IMR-90 (cell line): ENCODE results near the gene TXNDC16. TPM values are rescaled to one million over a fixed set of nuclear protein-coding genes. Genes with fewer than 3 reads are reported as not detected.

ENCODE experiments used
- ATAC-seq: fragments of 200-7000 bp; cut with Tn5 transposase; 2 replicates; pipeline ENCODE4 v1.9.1; 2020; ENCODE audit warnings: low read depth, mild to moderate bottlenecking, moderate library complexity
- BruUV-seq: library from RNA; stranded (reverse); fragments of 400-500 nt; replicated peaks from 2 replicates; lab custom pipeline; 2021; lab: Mats Ljungman, UMichigan
- CTCF ChIA-PET: fragments of 300-600 bp; formaldehyde crosslinking; extraction: SDS; loops from one replicate; lab custom pipeline; 2021; ENCODE audit warnings: antibody characterized with exemption; lab: Yijun Ruan, JAX
- POLR2A ChIA-PET: fragments of 300-600 bp; sonication (Branson Sonifier 250); formaldehyde crosslinking; loops from one replicate; lab custom pipeline; 2022; ENCODE audit warnings: antibody characterized with exemption; ENCODE audit not compliant: unreplicated experiment; lab: Charles Lee
- DNase-seq: peaks from one replicate; pipeline ENCODE4 v3.0.0; 2013
- H2AFZ ChIP-seq: replicated peaks from 2 replicates; pipeline ENCODE3; 2013; ENCODE audit warnings: low read length, mild to moderate bottlenecking; ENCODE audit not compliant: poor library complexity
- H2AK5ac ChIP-seq: 2 replicates; pipeline ENCODE4 v1.6.1; 2013; ENCODE audit warnings: low read depth, low read length, inconsistent platforms
- H2AK9ac ChIP-seq: replicated peaks from 2 replicates; pipeline ENCODE3; 2013; ENCODE audit warnings: mild to moderate bottlenecking, low read depth, low read length, moderate library complexity; ENCODE audit not compliant: poor library complexity
- H2BK120ac ChIP-seq: 2 replicates; pipeline ENCODE4 v1.6.1; 2013; ENCODE audit warnings: low read depth, low read length, inconsistent platforms
- H2BK15ac ChIP-seq: 3 replicates; pipeline ENCODE4 v1.6.1; 2013; ENCODE audit warnings: low read depth, low read length, inconsistent platforms
- H2BK20ac ChIP-seq: 2 replicates; pipeline ENCODE4 v1.6.1; 2013; ENCODE audit warnings: low read depth, mild to moderate bottlenecking, inconsistent platforms, low read length, moderate library complexity
- H2BK5ac ChIP-seq: 2 replicates; pipeline ENCODE4 v1.6.1; 2013; ENCODE audit warnings: mild to moderate bottlenecking, low read depth, low read length, inconsistent platforms; ENCODE audit not compliant: poor library complexity, severe bottlenecking
- H3K14ac ChIP-seq: replicated peaks from 2 replicates; pipeline ENCODE4 v1.6.1; 2013; ENCODE audit warnings: low read depth, low read length, inconsistent platforms
- H3K18ac ChIP-seq: 2 replicates; pipeline ENCODE4 v1.6.1; 2013; ENCODE audit warnings: low read depth, low read length, control low read depth
- H3K23ac ChIP-seq: 2 replicates; pipeline ENCODE4 v1.6.1; 2013; ENCODE audit warnings: low read depth, low read length, inconsistent platforms
- H3K27ac ChIP-seq: 2 replicates; pipeline ENCODE4 v1.5.1; 2013; ENCODE audit warnings: mild to moderate bottlenecking, control low read depth, low read length; ENCODE audit not compliant: insufficient read depth
- H3K27me3 ChIP-seq: 2 replicates; pipeline ENCODE4 v1.6.1; 2013; ENCODE audit warnings: low read length; ENCODE audit not compliant: control insufficient read depth, insufficient read depth
- H3K36me3 ChIP-seq: 2 replicates; pipeline ENCODE4 v1.6.1; 2013; ENCODE audit warnings: low read length, mixed read lengths; ENCODE audit not compliant: control insufficient read depth, insufficient read depth
- H3K4ac ChIP-seq: 2 replicates; pipeline ENCODE4 v1.6.1; 2013; ENCODE audit warnings: low read depth, low read length, inconsistent platforms
- H3K4me1 ChIP-seq: 2 replicates; pipeline ENCODE4 v1.6.1; 2013; ENCODE audit warnings: low read length, mixed read lengths; ENCODE audit not compliant: control insufficient read depth, insufficient read depth
- H3K4me2 ChIP-seq: 2 replicates; pipeline ENCODE4 v1.6.1; 2013; ENCODE audit warnings: low read depth, mild to moderate bottlenecking, control low read depth, low read length, moderate library complexity
- H3K4me3 ChIP-seq: 2 replicates; pipeline ENCODE4 v1.5.1; 2013; ENCODE audit warnings: low read depth, mild to moderate bottlenecking, control low read depth, low read length, moderate library complexity; ENCODE audit not compliant: insufficient read depth
- H3K56ac ChIP-seq: 2 replicates; pipeline ENCODE4 v1.6.1; 2013; ENCODE audit warnings: low read length, inconsistent platforms; ENCODE audit not compliant: insufficient read depth; ENCODE audit errors: extremely low read depth
- H3K79me1 ChIP-seq, 2 experiments: 2 replicates each; pipeline ENCODE4 v1.6.1; 2013; ENCODE audit warnings: low read length in 2 of 2, inconsistent platforms in 1 of 2, low read depth in 1 of 2
- H3K9ac ChIP-seq: 2 replicates; pipeline ENCODE4 v1.6.1; 2013; ENCODE audit warnings: low read depth, low read length, control low read depth
- H3K9me1 ChIP-seq: 2 replicates; pipeline ENCODE4 v1.6.1; 2013; ENCODE audit warnings: low read length, inconsistent platforms; ENCODE audit not compliant: insufficient read depth
- H3K9me3 ChIP-seq: 2 replicates; pipeline ENCODE4 v1.6.1; 2013; ENCODE audit warnings: low read length; ENCODE audit not compliant: control insufficient read depth, insufficient read depth
- H4K20me1 ChIP-seq: 2 replicates; pipeline ENCODE4 v1.6.1; 2013; ENCODE audit warnings: low read length, inconsistent platforms; ENCODE audit not compliant: insufficient read depth
- H4K5ac ChIP-seq: 2 replicates; pipeline ENCODE4 v1.6.1; 2013; ENCODE audit warnings: mild to moderate bottlenecking, low read depth, low read length, control low read depth
- H4K8ac ChIP-seq, 2 experiments: 2 replicates each; pipeline ENCODE4 v1.6.1; 2013; ENCODE audit warnings: low read depth in 2 of 2, low read length in 2 of 2, control low read depth in 1 of 2, inconsistent platforms in 1 of 2
- H4K91ac ChIP-seq: 2 replicates; pipeline ENCODE4 v1.6.1; 2013; ENCODE audit warnings: low read depth, low read length, inconsistent platforms; ENCODE audit not compliant: insufficient read depth
- BHLHE40 ChIP-seq: fragments of 150-350 bp; IDR thresholded peaks from 2 replicates; pipeline ENCODE4 v1.6.1; 2016; ENCODE audit warnings: mild to moderate bottlenecking, low read depth, low read length
- MAFK ChIP-seq: IDR thresholded peaks from 2 replicates; pipeline ENCODE4 v1.6.1; 2012; ENCODE audit warnings: low read depth, low read length, improper control_type of control experiment
- SMC3 ChIP-seq: fragments of 150-350 bp; IDR thresholded peaks from 2 replicates; pipeline ENCODE4 v1.6.1; 2016; ENCODE audit warnings: low read depth, mild to moderate bottlenecking, antibody characterized with exemption, low read length, moderate library complexity
- WGBS, 2 experiments: methylation state at CpG; one replicate each; pipeline versions ENCODE4 v1.1.5 to v1.1.7; 2013; ENCODE audit warnings: missing lambda C conversion rate in 2 of 2; ENCODE audit not compliant: insufficient read length in 1 of 2; ENCODE audit errors: extremely low coverage in 2 of 2; 5-methylcytosine and 5-hydroxymethylcytosine counted together
- dilution Hi-C: fragments of 300-500 bp; cut with HindIII; formaldehyde crosslinking; loops from one replicate; pipeline ENCODE4 v1.14.3; 2018; ENCODE audit warnings: low sequenced_read_pairs; ENCODE audit not compliant: unreplicated experiment
- in situ Hi-C: fragments of 300-500 bp; cut with MboI; formaldehyde crosslinking; loops from 3 replicates; pipeline ENCODE4 v1.14.3; 2019; ENCODE audit warnings: low sequenced_read_pairs, inconsistent platforms, mixed read lengths
- intact Hi-C: fragments of 100-400 bp; cut with micrococcal nuclease; formaldehyde crosslinking; loops from 2 replicates; pipeline ENCODE4 v1.10.0; 2022
- polyA plus RNA-seq, 3 experiments: library from polyadenylated mRNA; depleted of rRNA; stranded (reverse); fragments of >200 nt; gene quantifications; 2 replicates each; pipeline ENCODE4 v1.2.3, GENCODE V29; 2012; ENCODE audit warnings: low replicate concordance in 1 of 3
- total RNA-seq: library from RNA; depleted of rRNA; stranded (reverse); fragments of >200 nt; gene quantifications from 2 replicates; pipeline ENCODE4 v1.2.3, GENCODE V29; 2012
- TF ChIP-seq, protein P1 (sequence below): fragments of 150-350 bp; IDR thresholded peaks from 2 replicates; pipeline ENCODE4 v1.6.1; 2017; ENCODE audit warnings: mild to moderate bottlenecking, antibody characterized with exemption, low read length, low read depth

The TXNDC16 gene
- total and polyA plus RNA-seq, 2 of the 4 experiments (the other 2 are of a cell fraction), result 1.4 TPM

- Histone ChIP-seq H3K9me1 (no peaks in the 10 kb centered on the region), H2AK5ac (0 out of 2 replicates have a peak overlapping the region, but pooled peaks have one; percentile 6), H3K4me3 (no peak overlapping the region), H2AFZ (no peak overlapping the region), H4K5ac (no peak overlapping the region), H4K91ac (no peak overlapping the region), H2AK9ac (no peak overlapping the region), H3K36me3 (no peaks in the 10 kb centered on the region), H3K27ac (no peak overlapping the region), H2BK20ac (no peak overlapping the region), H3K14ac (no peak overlapping the region), H3K4me2 (no peak overlapping the region), H3K23ac (no peak overlapping the region), H3K27me3 (no peaks in the 10 kb centered on the region), H3K18ac (no peak overlapping the region), H2BK120ac (no peak overlapping the region), H3K79me1 (no peaks in the 10 kb centered on the region), H3K9me3 (no peaks in the 10 kb centered on the region), H2BK15ac (no peak overlapping the region), H3K9ac (no peak overlapping the region), H2BK5ac (no peak overlapping the region), H4K20me1 (no peaks in the 10 kb centered on the region), H3K56ac (no peak overlapping the region), H4K8ac (no peak overlapping the region), H3K4me1 (no peaks in the 10 kb centered on the region), H3K4ac (0 out of 2 replicates have a peak overlapping the region, but pooled peaks have one; percentile 16)
- WGBS, 2 experiments, result no CpG with 5 or more reads among the region's 3 CpGs
- ChIA-PET POLR2A (no interaction called here), CTCF (interaction anchor here (0.6 to 1.0 kb wide), 2 partner anchors 11 to 26 kb away, joined by 3 to 4 read pairs; no protein-coding TSS in a partner anchor)
- in situ Hi-C loops (no loop called here), dilution Hi-C loops (no loop called here), intact Hi-C loops (no loop called here)
- TF ChIP-seq BHLHE40 (no peak), MAFK (no peak), SMC3 (no peak)
- TF ChIP-seq, protein P1, sequence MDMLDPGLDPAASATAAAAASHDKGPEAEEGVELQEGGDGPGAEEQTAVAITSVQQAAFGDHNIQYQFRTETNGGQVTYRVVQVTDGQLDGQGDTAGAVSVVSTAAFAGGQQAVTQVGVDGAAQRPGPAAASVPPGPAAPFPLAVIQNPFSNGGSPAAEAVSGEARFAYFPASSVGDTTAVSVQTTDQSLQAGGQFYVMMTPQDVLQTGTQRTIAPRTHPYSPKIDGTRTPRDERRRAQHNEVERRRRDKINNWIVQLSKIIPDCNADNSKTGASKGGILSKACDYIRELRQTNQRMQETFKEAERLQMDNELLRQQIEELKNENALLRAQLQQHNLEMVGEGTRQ, result no peak
- DNase-seq (no peak), ATAC-seq (no peak)
- BruUV-seq, result no TSS peak
Observed at GRCh38 chr14:52447236-52447635, 105.1 kb downstream of the TXNDC16 start.
